SK-N-SH (cell line): ENCODE data around the gene SPOCK1. TPM values are rescaled to one million over a fixed set of nuclear protein-coding genes. Genes with fewer than 3 reads are reported as not detected.

ENCODE experiments used
- CTCF ChIA-PET: fragments of 300-600, 350-600 bp; formaldehyde crosslinking; extraction: SDS; loops from one replicate; lab custom pipeline; 2021; lab: Yijun Ruan, JAX
- POLR2A ChIA-PET: fragments of 350-600 bp; sonication (Branson Sonifier 250); formaldehyde crosslinking; extraction: SDS; loops from one replicate; lab custom pipeline; 2020; ENCODE audit warnings: antibody characterized with exemption, inconsistent platforms; lab: Yijun Ruan, JAX
- DNase-seq: peaks from one replicate; pipeline ENCODE4 v3.0.0; 2012
- H2AFZ ChIP-seq: fragments of 200-600 bp; sonication (generic); 2 replicates; pipeline ENCODE4 v1.8.1; 2016; ENCODE audit warnings: antibody characterized with exemption, mild to moderate bottlenecking, low read depth
- H3F3A ChIP-seq: fragments of 200-600 bp; sonication (generic); replicated peaks from 2 replicates; pipeline ENCODE3; 2016; ENCODE audit warnings: antibody characterized with exemption, mild to moderate bottlenecking; ENCODE audit not compliant: insufficient read depth
- H3K27ac ChIP-seq, 2 experiments: fragments of 200-500 bp in 1 of 2; fragments of 200-600 bp in 1 of 2; sonication (Bioruptor generic) in 1 of 2; sonication (generic), shearing (Covaris generic) in 1 of 2; 2 replicates each; pipeline versions ENCODE4 v1.5.1 to v1.6.1; 2014 to 2016; ENCODE audit warnings: low read depth in 2 of 2, inconsistent platforms in 1 of 2, low read length in 1 of 2, mild to moderate bottlenecking in 1 of 2, mixed read lengths in 1 of 2
- H3K27me3 ChIP-seq: fragments of 200-600 bp; sonication (generic), shearing (Covaris generic); 2 replicates; pipeline ENCODE4 v1.6.1; 2016; ENCODE audit warnings: mixed run types; ENCODE audit not compliant: insufficient read depth
- H3K36me3 ChIP-seq, 2 experiments: fragments of 200-500 bp in 1 of 2; fragments of 200-600 bp in 1 of 2; sonication (Bioruptor generic) in 1 of 2; sonication (generic) in 1 of 2; replicated peaks in 1 of 2; 2 replicates each; pipeline versions ENCODE3 to v1.5.1; 2014 to 2016; ENCODE audit warnings: low read length in 1 of 2, mild to moderate bottlenecking in 1 of 2; ENCODE audit not compliant: insufficient read depth in 2 of 2, control insufficient read depth in 1 of 2
- H3K4me1 ChIP-seq, 2 experiments: fragments of 200-500 bp in 1 of 2; fragments of 200-600 bp in 1 of 2; sonication (Bioruptor generic) in 1 of 2; sonication (generic), shearing (Covaris generic) in 1 of 2; 2 replicates each; pipeline versions ENCODE4 v1.5.1 to v1.6.1; 2014 to 2016; ENCODE audit warnings: low read depth in 1 of 2, low read length in 1 of 2, mixed run types in 1 of 2; ENCODE audit not compliant: insufficient read depth in 2 of 2, control insufficient read depth in 1 of 2
- H3K4me2 ChIP-seq: fragments of 200-600 bp; sonication (generic), shearing (Covaris generic); 2 replicates; pipeline ENCODE4 v1.6.1; 2017; ENCODE audit warnings: mixed run types
- H3K4me3 ChIP-seq, 2 experiments: fragments of 200-500 bp in 1 of 2; fragments of 200-600 bp in 1 of 2; sonication (Bioruptor generic) in 1 of 2; sonication (generic), shearing (Covaris generic) in 1 of 2; 2 replicates each; pipeline versions ENCODE4 v1.5.1 to v1.8.1; 2014 to 2016; ENCODE audit warnings: low read depth in 2 of 2, inconsistent platforms in 1 of 2, low read length in 1 of 2, mild to moderate bottlenecking in 1 of 2, mixed read lengths in 1 of 2, moderate library complexity in 1 of 2
- H3K79me2 ChIP-seq: fragments of 200-600 bp; sonication (generic); 2 replicates; pipeline ENCODE4 v1.8.1; 2017; ENCODE audit warnings: mild to moderate bottlenecking; ENCODE audit not compliant: insufficient read depth
- H3K9ac ChIP-seq: fragments of 200-600 bp; sonication (generic); 2 replicates; pipeline ENCODE4 v1.6.1; 2017; ENCODE audit warnings: mixed run types
- H3K9me2 ChIP-seq: fragments of 200-600 bp; sonication (generic); 2 replicates; pipeline ENCODE4 v1.6.1; 2017; ENCODE audit warnings: mixed run types
- H3K9me3 ChIP-seq: fragments of 200-600 bp; sonication (generic); 2 replicates; pipeline ENCODE4 v1.6.1; 2017; ENCODE audit warnings: mixed run types, mild to moderate bottlenecking, moderate library complexity
- H4K20me1 ChIP-seq: fragments of 200-600 bp; sonication (generic); 2 replicates; pipeline ENCODE4 v1.6.1; 2017; ENCODE audit warnings: mild to moderate bottlenecking, mixed run types; ENCODE audit not compliant: insufficient read depth
- CHD2 ChIP-seq: fragments of 150-350 bp; IDR thresholded peaks from 2 replicates; pipeline ENCODE4 v1.6.1; 2018; ENCODE audit warnings: low read length; ENCODE audit not compliant: partially characterized antibody
- ELF1 ChIP-seq: IDR thresholded peaks from 2 replicates; pipeline ENCODE4 v1.4.0; 2012
- JUND ChIP-seq: IDR thresholded peaks from 2 replicates; pipeline ENCODE4 v1.4.0; 2012
- MEF2A ChIP-seq: IDR thresholded peaks from 2 replicates; pipeline ENCODE4 v1.4.0; 2012; ENCODE audit warnings: low read depth, borderline replicate concordance
- MXI1 ChIP-seq: IDR thresholded peaks from 2 replicates; pipeline ENCODE4 v1.6.1; 2012; ENCODE audit warnings: mild to moderate bottlenecking, low read depth, low read length, improper control_type of control experiment
- NRF1 ChIP-seq: IDR thresholded peaks from 2 replicates; pipeline ENCODE4 v1.6.1; 2012; ENCODE audit warnings: low read depth, mild to moderate bottlenecking, low read length
- RFX5 ChIP-seq: IDR thresholded peaks from 2 replicates; pipeline ENCODE4 v1.6.1; 2012; ENCODE audit warnings: mild to moderate bottlenecking, improper control_type of control experiment, low read length
- TAF1 ChIP-seq: IDR thresholded peaks from 2 replicates; pipeline ENCODE4 v1.6.1; 2012; ENCODE audit warnings: low read depth, mild to moderate bottlenecking, low read length, moderate library complexity, borderline replicate concordance
- TCF12 ChIP-seq: IDR thresholded peaks from 2 replicates; pipeline ENCODE4 v1.4.0; 2012
- TEAD4 ChIP-seq: IDR thresholded peaks from 2 replicates; pipeline ENCODE4 v1.4.0; 2012; ENCODE audit warnings: mild to moderate bottlenecking, borderline replicate concordance; ENCODE audit not compliant: insufficient read depth
- WGBS: methylation state at CpG from one replicate; pipeline ENCODE4 v1.1.6; 2017; ENCODE audit warnings: low lambda C conversion rate; 5-methylcytosine and 5-hydroxymethylcytosine counted together
- polyA plus RNA-seq, 3 experiments: library from polyadenylated mRNA; depleted of rRNA; stranded (reverse); fragments of >200 nt; gene quantifications; 2 replicates each; pipeline ENCODE4 v1.2.3, GENCODE V29; 2012
- TF ChIP-seq, protein P1 (sequence below): IDR thresholded peaks from 2 replicates; pipeline ENCODE4 v1.4.0; 2012; ENCODE audit warnings: low read depth
- TF ChIP-seq, protein P2 (sequence below): IDR thresholded peaks from 2 replicates; pipeline ENCODE4; 2012
- TF ChIP-seq, protein P3 (sequence below): IDR thresholded peaks from 2 replicates; pipeline ENCODE4 v1.4.0; 2012; ENCODE audit warnings: low read depth, borderline replicate concordance
- TF ChIP-seq, protein P4 (sequence below): IDR thresholded peaks from 2 replicates; pipeline ENCODE4 v1.6.1; 2012; ENCODE audit warnings: mild to moderate bottlenecking, low read depth, low read length, moderate library complexity

The SPOCK1 gene
- polyA plus RNA-seq, 1 of the 3 experiments (the other 2 are of a cell fraction): 11.3 TPM

- WGBS: 68% methylated on average over 5 of the region's 5 CpGs
- H3K9me3 ChIP-seq: no peaks in the 10 kb centered on the region
- H3K36me3 ChIP-seq: no peaks in the 10 kb centered on the region
- H3K27ac ChIP-seq: no peak overlapping the region
- ChIA-PET CTCF (interaction anchor here (0.7 to 2.6 kb wide), 2 partner anchors 9 to 15 kb away, joined by 3 to 26 read pairs; no protein-coding TSS in a partner anchor), POLR2A (no interaction called here)
- H3K27me3 ChIP-seq: no peaks in the 10 kb centered on the region
- H3K9ac ChIP-seq: no peak overlapping the region
- no peaks in the 10 kb centered on the region for H4K20me1 ChIP-seq
- no peaks in the 10 kb centered on the region for H3K9me2 ChIP-seq
- H3K79me2 ChIP-seq: peaks cover 7% of the 10 kb centered on the region; the same call in 1 of the 2 replicates
- H3F3A ChIP-seq: no peaks in the 10 kb centered on the region
- TF ChIP-seq, protein P1, sequence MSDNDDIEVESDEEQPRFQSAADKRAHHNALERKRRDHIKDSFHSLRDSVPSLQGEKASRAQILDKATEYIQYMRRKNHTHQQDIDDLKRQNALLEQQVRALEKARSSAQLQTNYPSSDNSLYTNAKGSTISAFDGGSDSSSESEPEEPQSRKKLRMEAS: no peak
- TF ChIP-seq MEF2A: no peak
- TF ChIP-seq JUND: no peak
- no peak for TF ChIP-seq TCF12
- no peak for TF ChIP-seq NRF1
- no peak for TF ChIP-seq TAF1
- TF ChIP-seq, protein P2, sequence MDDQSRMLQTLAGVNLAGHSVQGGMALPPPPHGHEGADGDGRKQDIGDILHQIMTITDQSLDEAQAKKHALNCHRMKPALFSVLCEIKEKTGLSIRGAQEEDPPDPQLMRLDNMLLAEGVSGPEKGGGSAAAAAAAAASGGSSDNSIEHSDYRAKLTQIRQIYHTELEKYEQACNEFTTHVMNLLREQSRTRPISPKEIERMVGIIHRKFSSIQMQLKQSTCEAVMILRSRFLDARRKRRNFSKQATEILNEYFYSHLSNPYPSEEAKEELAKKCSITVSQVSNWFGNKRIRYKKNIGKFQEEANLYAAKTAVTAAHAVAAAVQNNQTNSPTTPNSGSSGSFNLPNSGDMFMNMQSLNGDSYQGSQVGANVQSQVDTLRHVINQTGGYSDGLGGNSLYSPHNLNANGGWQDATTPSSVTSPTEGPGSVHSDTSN: no peak
- TF ChIP-seq TEAD4: no peak
- no peak for TF ChIP-seq RFX5
- TF ChIP-seq, protein P3, sequence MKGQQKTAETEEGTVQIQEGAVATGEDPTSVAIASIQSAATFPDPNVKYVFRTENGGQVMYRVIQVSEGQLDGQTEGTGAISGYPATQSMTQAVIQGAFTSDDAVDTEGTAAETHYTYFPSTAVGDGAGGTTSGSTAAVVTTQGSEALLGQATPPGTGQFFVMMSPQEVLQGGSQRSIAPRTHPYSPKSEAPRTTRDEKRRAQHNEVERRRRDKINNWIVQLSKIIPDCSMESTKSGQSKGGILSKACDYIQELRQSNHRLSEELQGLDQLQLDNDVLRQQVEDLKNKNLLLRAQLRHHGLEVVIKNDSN: no peak
- TF ChIP-seq ELF1: no peak
- no peak for TF ChIP-seq MXI1
- TF ChIP-seq, protein P4, sequence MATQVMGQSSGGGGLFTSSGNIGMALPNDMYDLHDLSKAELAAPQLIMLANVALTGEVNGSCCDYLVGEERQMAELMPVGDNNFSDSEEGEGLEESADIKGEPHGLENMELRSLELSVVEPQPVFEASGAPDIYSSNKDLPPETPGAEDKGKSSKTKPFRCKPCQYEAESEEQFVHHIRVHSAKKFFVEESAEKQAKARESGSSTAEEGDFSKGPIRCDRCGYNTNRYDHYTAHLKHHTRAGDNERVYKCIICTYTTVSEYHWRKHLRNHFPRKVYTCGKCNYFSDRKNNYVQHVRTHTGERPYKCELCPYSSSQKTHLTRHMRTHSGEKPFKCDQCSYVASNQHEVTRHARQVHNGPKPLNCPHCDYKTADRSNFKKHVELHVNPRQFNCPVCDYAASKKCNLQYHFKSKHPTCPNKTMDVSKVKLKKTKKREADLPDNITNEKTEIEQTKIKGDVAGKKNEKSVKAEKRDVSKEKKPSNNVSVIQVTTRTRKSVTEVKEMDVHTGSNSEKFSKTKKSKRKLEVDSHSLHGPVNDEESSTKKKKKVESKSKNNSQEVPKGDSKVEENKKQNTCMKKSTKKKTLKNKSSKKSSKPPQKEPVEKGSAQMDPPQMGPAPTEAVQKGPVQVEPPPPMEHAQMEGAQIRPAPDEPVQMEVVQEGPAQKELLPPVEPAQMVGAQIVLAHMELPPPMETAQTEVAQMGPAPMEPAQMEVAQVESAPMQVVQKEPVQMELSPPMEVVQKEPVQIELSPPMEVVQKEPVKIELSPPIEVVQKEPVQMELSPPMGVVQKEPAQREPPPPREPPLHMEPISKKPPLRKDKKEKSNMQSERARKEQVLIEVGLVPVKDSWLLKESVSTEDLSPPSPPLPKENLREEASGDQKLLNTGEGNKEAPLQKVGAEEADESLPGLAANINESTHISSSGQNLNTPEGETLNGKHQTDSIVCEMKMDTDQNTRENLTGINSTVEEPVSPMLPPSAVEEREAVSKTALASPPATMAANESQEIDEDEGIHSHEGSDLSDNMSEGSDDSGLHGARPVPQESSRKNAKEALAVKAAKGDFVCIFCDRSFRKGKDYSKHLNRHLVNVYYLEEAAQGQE: no peak
- TF ChIP-seq CHD2: no peak
- H3K4me3 ChIP-seq: no peak overlapping the region
- no peaks in the 10 kb centered on the region; a peak in 1 of 4 replicates for H3K4me1 ChIP-seq
- no peak for DNase-seq
- no peak overlapping the region for H3K4me2 ChIP-seq
- H2AFZ ChIP-seq: no peak overlapping the region
These were observed 163.6 kb downstream of the SPOCK1 start for GRCh38 chr5:137335493-137335892.
